DOHH2 (cell line): Measurements from ENCODE around the gene SSU72.

Experiments
- EZH2phosphoT487 ChIP-seq: fragments of 200-600 bp; sonication (generic); IDR thresholded peaks from 2 replicates; pipeline ENCODE4 v1.6.1; 2017; ENCODE audit warnings: borderline replicate concordance, mild to moderate bottlenecking, antibody characterized with exemption, low read length, moderate library complexity, mixed read lengths
- TF ChIP-seq, protein P1 (sequence below): fragments of 200-600 bp; sonication (generic); IDR thresholded peaks from one replicate; pipeline ENCODE4 v1.5.1; 2014; ENCODE audit warnings: antibody characterized with exemption, mild to moderate bottlenecking, low read depth, low read length; ENCODE audit not compliant: poor library complexity, severe bottlenecking

DNA sequence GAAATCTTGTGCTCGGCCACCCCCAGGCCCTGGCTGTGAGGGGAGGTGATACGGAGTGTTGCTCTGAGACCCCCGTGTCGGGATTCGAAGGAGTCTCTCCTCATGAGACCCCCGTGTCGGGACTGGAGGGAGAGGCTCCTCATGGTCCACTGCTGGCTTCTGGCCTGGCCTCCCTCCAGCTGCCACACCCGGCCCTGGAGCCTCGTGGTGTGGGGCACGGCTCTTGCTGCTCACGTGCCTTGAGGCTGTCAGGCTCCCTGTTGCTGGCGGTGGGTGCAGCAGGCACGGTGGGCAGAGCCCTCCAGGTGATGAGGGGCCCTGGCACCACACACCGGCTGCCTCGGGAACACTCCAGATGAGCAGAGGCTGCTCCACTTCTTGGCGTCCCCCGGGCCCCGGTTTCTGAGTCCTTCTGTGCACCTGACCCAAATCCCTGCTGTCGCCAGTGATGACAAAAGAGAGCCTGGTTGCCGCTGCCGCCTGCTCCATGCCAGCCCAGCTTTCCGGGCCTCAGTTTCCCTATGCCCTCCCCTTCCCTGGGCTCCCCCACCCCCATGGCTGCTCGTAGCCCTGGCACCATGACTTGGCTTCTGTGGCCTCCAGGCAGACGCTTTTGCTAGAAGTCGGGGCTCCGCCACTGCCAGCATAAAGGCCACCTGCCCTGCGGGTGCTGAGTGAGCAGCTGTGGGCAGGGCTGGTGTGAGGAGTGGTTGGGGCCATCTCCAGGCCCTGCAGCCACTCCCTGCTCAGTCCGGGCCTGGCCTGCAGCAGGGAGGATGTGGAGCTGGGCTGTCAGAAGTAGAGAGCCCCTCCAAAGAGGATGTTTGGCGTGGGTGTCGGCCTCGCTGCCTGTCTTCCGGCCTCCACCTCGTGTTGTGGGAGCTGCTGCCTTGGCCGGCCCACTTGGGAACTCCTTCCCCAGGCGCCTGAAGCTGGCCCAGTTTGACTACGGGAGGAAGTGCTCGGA, 46.1 kb downstream of the SSU72 start:
- TF ChIP-seq, protein P1, sequence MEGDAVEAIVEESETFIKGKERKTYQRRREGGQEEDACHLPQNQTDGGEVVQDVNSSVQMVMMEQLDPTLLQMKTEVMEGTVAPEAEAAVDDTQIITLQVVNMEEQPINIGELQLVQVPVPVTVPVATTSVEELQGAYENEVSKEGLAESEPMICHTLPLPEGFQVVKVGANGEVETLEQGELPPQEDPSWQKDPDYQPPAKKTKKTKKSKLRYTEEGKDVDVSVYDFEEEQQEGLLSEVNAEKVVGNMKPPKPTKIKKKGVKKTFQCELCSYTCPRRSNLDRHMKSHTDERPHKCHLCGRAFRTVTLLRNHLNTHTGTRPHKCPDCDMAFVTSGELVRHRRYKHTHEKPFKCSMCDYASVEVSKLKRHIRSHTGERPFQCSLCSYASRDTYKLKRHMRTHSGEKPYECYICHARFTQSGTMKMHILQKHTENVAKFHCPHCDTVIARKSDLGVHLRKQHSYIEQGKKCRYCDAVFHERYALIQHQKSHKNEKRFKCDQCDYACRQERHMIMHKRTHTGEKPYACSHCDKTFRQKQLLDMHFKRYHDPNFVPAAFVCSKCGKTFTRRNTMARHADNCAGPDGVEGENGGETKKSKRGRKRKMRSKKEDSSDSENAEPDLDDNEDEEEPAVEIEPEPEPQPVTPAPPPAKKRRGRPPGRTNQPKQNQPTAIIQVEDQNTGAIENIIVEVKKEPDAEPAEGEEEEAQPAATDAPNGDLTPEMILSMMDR, result no peak
- TF ChIP-seq EZH2phosphoT487, result no peak
